ENCODE data around the gene MTHFR. TPM values are rescaled to one million over a fixed set of nuclear protein-coding genes. Genes with fewer than 3 reads are reported as not detected.
A peak's percentile ranks its signal among the peaks of the same experiment; 100 is the strongest.

The MTHFR gene
- total and polyA plus RNA-seq, 2 donors from 2014 or later = 10.6 to 65.5 TPM

GRCh38 chr1:11802973-11803885 lies 2.5 kb downstream of the MTHFR start:
- peaks cover 0 to 16% (median 16%) of the 10 kb centered on the region in 3 donors for H3K36me3 ChIP-seq (ENCODE audit: control insufficient read depth in 2 of 3, insufficient read depth in 3 of 3, low read length in 3 of 3)
- no peaks in the 10 kb centered on the region for H3K9me3 ChIP-seq (ENCODE audit: control insufficient read depth in 2 of 3, insufficient read depth in 1 of 3, low read length in 3 of 3)
- H3K4me1 ChIP-seq (ENCODE audit: control insufficient read depth in 2 of 3, insufficient read depth in 2 of 3, low read depth in 1 of 3, low read length in 3 of 3) = peaks cover 11 to 38% (median 31%) of the 10 kb centered on the region in 3 donors
- peak overlapping the region; percentile 37 to 78 (median 66) for H3K9ac ChIP-seq (ENCODE audit: low read length in 3 of 3)
- FAIRE-seq (no peak), DNase-seq (peak; percentile 94 to 98 (median 96))
- intact Hi-C loops (cut with DNase I) = no loop called here
- TF ChIP-seq CTCF (IDR thresholded peaks at IDR 0.05; ENCODE audit: borderline replicate concordance, extremely low read depth, insufficient read depth) = no peak
- peak overlapping the region; percentile 88 to 90 for H3K27ac ChIP-seq (ENCODE audit: low read depth in 2 of 2, low read length in 2 of 2)
- H3K4me3 ChIP-seq (ENCODE audit: low read length in 3 of 3) = peak overlapping the region; percentile 63 to 80 (median 80)
- H3K27me3 ChIP-seq (ENCODE audit: control insufficient read depth, insufficient read depth, low read length) = no peaks in the 10 kb centered on the region

GRCh38 chr1:11802616-11802972 lies 3.2 kb downstream of the MTHFR start:
- intact Hi-C loops (cut with DNase I) = no loop called here
- no peaks in the 10 kb centered on the region for H3K27me3 ChIP-seq (ENCODE audit: control insufficient read depth, insufficient read depth, low read length)
- H3K36me3 ChIP-seq (ENCODE audit: control insufficient read depth in 2 of 3, insufficient read depth in 3 of 3, low read length in 3 of 3) = peaks cover 0 to 16% (median 16%) of the 10 kb centered on the region in 3 donors
- H3K9me3 ChIP-seq (ENCODE audit: control insufficient read depth in 2 of 3, insufficient read depth in 1 of 3, low read length in 3 of 3) = no peaks in the 10 kb centered on the region
- peak overlapping the region; percentile 63 to 80 (median 80) for H3K4me3 ChIP-seq (ENCODE audit: low read length in 3 of 3)
- peak overlapping the region; percentile 5 to 78 (median 29) for H3K9ac ChIP-seq (ENCODE audit: low read length in 3 of 3)
- DNase-seq (peak in 3 of 5 donors; percentile 44 to 48 (median 47)), FAIRE-seq (no peak)
- TF ChIP-seq CTCF (IDR thresholded peaks at IDR 0.05; ENCODE audit: borderline replicate concordance, extremely low read depth, insufficient read depth) = no peak
- peak overlapping the region; percentile 88 to 90 for H3K27ac ChIP-seq (ENCODE audit: low read depth in 2 of 2, low read length in 2 of 2)
- H3K4me1 ChIP-seq (ENCODE audit: control insufficient read depth in 2 of 3, insufficient read depth in 2 of 3, low read depth in 1 of 3, low read length in 3 of 3) = peaks cover 11 to 41% (median 27%) of the 10 kb centered on the region in 3 donors

GRCh38 chr1:11800756-11801433 lies 4.9 kb downstream of the MTHFR start:
- Histone ChIP-seq H3K36me3 (ENCODE audit: control insufficient read depth in 2 of 3, insufficient read depth in 3 of 3, low read length in 3 of 3) (peaks cover 0 to 20% (median 16%) of the 10 kb centered on the region in 3 donors), H3K9me3 (ENCODE audit: control insufficient read depth in 2 of 3, insufficient read depth in 1 of 3, low read length in 3 of 3) (no peaks in the 10 kb centered on the region), H3K4me1 (ENCODE audit: control insufficient read depth in 2 of 3, insufficient read depth in 2 of 3, low read depth in 1 of 3, low read length in 3 of 3) (peaks cover 11 to 41% (median 25%) of the 10 kb centered on the region in 3 donors), H3K27ac (ENCODE audit: low read depth in 2 of 2, low read length in 2 of 2) (no peak overlapping the region), H3K27me3 (ENCODE audit: control insufficient read depth, insufficient read depth, low read length) (no peaks in the 10 kb centered on the region), H3K9ac (ENCODE audit: low read length in 3 of 3) (no peak overlapping the region), H3K4me3 (ENCODE audit: low read length in 3 of 3) (no peak overlapping the region)
- intact Hi-C loops (cut with DNase I) = no loop called here
- DNase-seq = peak in 2 of 5 donors; percentile 41 to 77
- TF ChIP-seq CTCF (IDR thresholded peaks at IDR 0.05; ENCODE audit: borderline replicate concordance, extremely low read depth, insufficient read depth) = no peak
- no peak for FAIRE-seq

Measured in kidney (tissue), 14 donors.